CD8-positive, alpha-beta memory T cell (primary cell): ENCODE results near the gene JDP2. TPM values are rescaled to one million over a fixed set of nuclear protein-coding genes. Genes with fewer than 3 reads are reported as not detected.
A peak's percentile ranks its signal among the peaks of the same experiment; 100 is the strongest.

Source experiments
- CTCF ChIA-PET: fragments of 350-600 bp; sonication (Branson Sonifier 250); formaldehyde crosslinking; loops from one replicate; lab custom pipeline; 2021; ENCODE audit warnings: antibody characterized with exemption; lab: Charles Lee
- POLR2A ChIA-PET: fragments of 350-600 bp; sonication (Branson Sonifier 250); formaldehyde crosslinking; loops from one replicate; lab custom pipeline; 2021; ENCODE audit warnings: antibody characterized with exemption; lab: Charles Lee
- DNase-seq, 5 donors: peaks; one replicate each; pipeline versions ENCODE4 v3.0.0 to v3.0.0-alpha.2; 2020 to 2022; ENCODE audit warnings: mixed read lengths in 1 of 5
- H3K27ac ChIP-seq: one replicate; pipeline ENCODE4 v1.7.0; 2013; ENCODE audit warnings: low read depth, mild to moderate bottlenecking, low read length, moderate library complexity
- H3K27me3 ChIP-seq: 2 replicates; pipeline ENCODE4 v1.7.0; 2013; ENCODE audit warnings: low read length, mild to moderate bottlenecking; ENCODE audit not compliant: insufficient read depth, poor library complexity, severe bottlenecking
- H3K36me3 ChIP-seq: 2 replicates; pipeline ENCODE4 v1.7.0; 2013; ENCODE audit warnings: mild to moderate bottlenecking, low read length, moderate library complexity; ENCODE audit not compliant: insufficient read depth
- H3K4me1 ChIP-seq: 2 replicates; pipeline ENCODE4 v1.7.0; 2013; ENCODE audit warnings: mild to moderate bottlenecking, low read length, moderate library complexity; ENCODE audit not compliant: insufficient read depth
- H3K4me3 ChIP-seq: 2 replicates; pipeline ENCODE4 v1.7.0; 2013; ENCODE audit warnings: mild to moderate bottlenecking, low read length
- H3K9me3 ChIP-seq: 2 replicates; pipeline ENCODE4 v1.7.0; 2013; ENCODE audit warnings: mild to moderate bottlenecking, low read length
- H3K27ac Mint-ChIP-seq, 8 donors: one replicate each; pipeline ENCODE4 v1.8.0; 2020 to 2021; ENCODE audit warnings: mixed read lengths in 8 of 8, mild to moderate bottlenecking in 6 of 8, inconsistent platforms in 3 of 8, moderate library complexity in 3 of 8
- H3K27me3 Mint-ChIP-seq, 2 donors: one replicate each; pipeline ENCODE4 v1.8.0; 2020 to 2021; ENCODE audit warnings: mixed read lengths in 2 of 2, mild to moderate bottlenecking in 1 of 2, moderate library complexity in 1 of 2
- H3K36me3 Mint-ChIP-seq, 3 donors: one replicate each; pipeline ENCODE4 v1.8.0; 2020 to 2021; ENCODE audit warnings: mixed read lengths in 3 of 3, inconsistent platforms in 1 of 3, mild to moderate bottlenecking in 1 of 3
- H3K4me1 Mint-ChIP-seq, 3 donors: one replicate each; pipeline ENCODE4 v1.8.0; 2020 to 2021; ENCODE audit warnings: mixed read lengths in 3 of 3, inconsistent platforms in 1 of 3, mild to moderate bottlenecking in 1 of 3
- H3K4me3 Mint-ChIP-seq, 7 donors: one replicate each; pipeline ENCODE4 v1.8.0; 2020 to 2021; ENCODE audit warnings: mixed read lengths in 7 of 7, mild to moderate bottlenecking in 6 of 7, moderate library complexity in 4 of 7, inconsistent platforms in 2 of 7
- H3K9me3 Mint-ChIP-seq, 5 donors: one replicate each; pipeline ENCODE4 v1.8.0; 2020 to 2022; ENCODE audit warnings: mixed read lengths in 5 of 5, mild to moderate bottlenecking in 3 of 5, moderate library complexity in 2 of 5, inconsistent platforms in 1 of 5
- polyA plus RNA-seq: library from polyadenylated mRNA; unstranded; fragments of 300-500 nt; fragmentation: Illumina TruSeq; gene quantifications from one replicate; pipeline ENCODE4 v1.2.3, GENCODE V29; 2021
- total RNA-seq, 2 experiments: library from RNA; stranded (reverse); gene quantifications; one replicate each; pipeline ENCODE4 v1.2.3, GENCODE V29; 2021

Gene JDP2
- total and polyA plus RNA-seq, 3 experiments from 2014 or later = 0.24 to 0.53 TPM; not detected in 1

GRCh38 chr14:75519826-75520728 is 92.3 kb downstream of the JDP2 start:
- no peak overlapping the region for H3K27ac ChIP-seq
- H3K36me3 ChIP-seq = no peaks in the 10 kb centered on the region
- Mint-ChIP-seq H3K4me1 (peaks cover 59 to 81% (median 77%) of the 10 kb centered on the region in 3 donors), H3K27ac (peak overlapping the region in 5 of 8 donors; percentile 23 to 98 (median 93)), H3K36me3 (peaks cover 0 to 18% (median 4%) of the 10 kb centered on the region in 3 donors), H3K9me3 (no peaks in the 10 kb centered on the region), H3K4me3 (peak overlapping the region in 1 of 7 donors; percentile 38), H3K27me3 (no peaks in the 10 kb centered on the region)
- no peaks in the 10 kb centered on the region for H3K9me3 ChIP-seq
- H3K4me3 ChIP-seq = no peak overlapping the region
- no peaks in the 10 kb centered on the region for H3K27me3 ChIP-seq
- DNase-seq = no peak
- POLR2A ChIA-PET = no interaction called here
- peaks cover 54% of the 10 kb centered on the region for H3K4me1 ChIP-seq
- CTCF ChIA-PET = interaction anchor here (1.1 to 7.0 kb wide), 7 partner anchors 28 to 58 kb away, joined by 3 to 43 read pairs (median 4); no protein-coding TSS in a partner anchor

GRCh38 chr14:75520852-75521251 is 93.0 kb downstream of the JDP2 start:
- Mint-ChIP-seq H3K27me3 (no peaks in the 10 kb centered on the region), H3K4me1 (peaks cover 59 to 81% (median 77%) of the 10 kb centered on the region in 3 donors), H3K27ac (peak overlapping the region; percentile 93 to 99 (median 97)), H3K36me3 (peaks cover 0 to 19% (median 5%) of the 10 kb centered on the region in 3 donors), H3K4me3 (peak overlapping the region in 5 of 7 donors; percentile 23 to 100 (median 96)), H3K9me3 (no peaks in the 10 kb centered on the region)
- DNase-seq = no peak
- POLR2A ChIA-PET = interaction anchor here (0.9 to 3.2 kb wide), 2 partner anchors 12 to 19 kb away, joined by 3 to 13 read pairs; no protein-coding TSS in a partner anchor
- peaks cover 53% of the 10 kb centered on the region for H3K4me1 ChIP-seq
- no peaks in the 10 kb centered on the region for H3K27me3 ChIP-seq
- no peak overlapping the region for H3K27ac ChIP-seq
- CTCF ChIA-PET = interaction anchor here (1.0 to 2.1 kb wide), 5 partner anchors 8 to 57 kb away, joined by 4 to 8 read pairs (median 5); no protein-coding TSS in a partner anchor
- no peaks in the 10 kb centered on the region for H3K9me3 ChIP-seq
- H3K36me3 ChIP-seq = no peaks in the 10 kb centered on the region
- peak overlapping the region; percentile 11 for H3K4me3 ChIP-seq

GRCh38 chr14:75521415-75522199 is 93.8 kb downstream of the JDP2 start:
- H3K27me3 Mint-ChIP-seq = no peaks in the 10 kb centered on the region
- H3K4me3 ChIP-seq = peak overlapping the region; percentile 91

GRCh38 chr14:75522224-75522982 is 94.6 kb downstream of the JDP2 start, which contains the start of gene BATF:
Gene BATF (plus strand): TSS chr14:75522469. CDS start chr14:75522683, 214 bp downstream.
- Histone ChIP-seq H3K9me3 (no peaks in the 10 kb centered on the region), H3K27me3 (no peaks in the 10 kb centered on the region), H3K4me1 (peaks cover 60% of the 10 kb centered on the region), H3K4me3 (peak within 1 kb of the TSS; percentile 91), H3K27ac (peak within 1 kb of the TSS; percentile 66), H3K36me3 (no peaks in the 10 kb centered on the region)
- Mint-ChIP-seq H3K27ac (peak within 1 kb of the TSS; percentile 93 to 99 (median 97)), H3K9me3 (no peaks in the 10 kb centered on the region), H3K36me3 (peaks cover 4 to 32% (median 14%) of the 10 kb centered on the region in 3 donors), H3K4me3 (peak within 1 kb of the TSS; percentile 96 to 100 (median 99)), H3K4me1 (peaks cover 65 to 82% (median 77%) of the 10 kb centered on the region in 3 donors), H3K27me3 (no peaks in the 10 kb centered on the region)
- POLR2A ChIA-PET = interaction anchor here (0.6 to 3.2 kb wide), 6 partner anchors 9 to 759 kb away, joined by 3 to 13 read pairs (median 6); no protein-coding TSS in a partner anchor
- DNase-seq = peak; percentile 52 to 84 (median 72)
- CTCF ChIA-PET = interaction anchor here (0.8 to 3.9 kb wide), 11 partner anchors 8 to 55 kb away, joined by 3 to 19 read pairs (median 5); no protein-coding TSS in a partner anchor

More at GRCh38 chr14:75521415-75522199, 93.8 kb downstream of the JDP2 start:
- Histone ChIP-seq H3K9me3 (no peaks in the 10 kb centered on the region), H3K27ac (peak overlapping the region; percentile 66), H3K4me1 (peaks cover 55% of the 10 kb centered on the region), H3K36me3 (no peaks in the 10 kb centered on the region), H3K27me3 (no peaks in the 10 kb centered on the region)
- Mint-ChIP-seq H3K4me1 (peaks cover 61 to 81% (median 77%) of the 10 kb centered on the region in 3 donors), H3K27ac (peak overlapping the region; percentile 93 to 99 (median 97)), H3K9me3 (no peaks in the 10 kb centered on the region), H3K4me3 (peak overlapping the region; percentile 96 to 100 (median 99)), H3K36me3 (peaks cover 4 to 26% (median 9%) of the 10 kb centered on the region in 3 donors)
- POLR2A ChIA-PET = interaction anchor here (0.9 to 3.2 kb wide), 5 partner anchors 8 to 45 kb away, joined by 3 to 13 read pairs (median 6); no protein-coding TSS in a partner anchor
- CTCF ChIA-PET = interaction anchor here (0.9 to 2.1 kb wide), 5 partner anchors 9 to 40 kb away, joined by 4 to 8 read pairs (median 5); no protein-coding TSS in a partner anchor
- no peak for DNase-seq

- ChIA-PET POLR2A (interaction anchor here (0.6 to 3.2 kb wide), 5 partner anchors 9 to 759 kb away, joined by 3 to 13 read pairs (median 5); no protein-coding TSS in a partner anchor), CTCF (interaction anchor here (0.8 to 3.9 kb wide), 8 partner anchors 8 to 54 kb away, joined by 3 to 19 read pairs (median 4); no protein-coding TSS in a partner anchor)
- no peaks in the 10 kb centered on the region for H3K9me3 Mint-ChIP-seq
- peak overlapping the region; percentile 91 for H3K4me3 ChIP-seq
- no peaks in the 10 kb centered on the region for H3K27me3 Mint-ChIP-seq
- H3K36me3 ChIP-seq = no peaks in the 10 kb centered on the region
- H3K4me1 Mint-ChIP-seq = peaks cover 70 to 87% (median 82%) of the 10 kb centered on the region in 3 donors
- peak overlapping the region; percentile 66 for H3K27ac ChIP-seq
- H3K27ac Mint-ChIP-seq = peak overlapping the region; percentile 93 to 99 (median 97)
- H3K9me3 ChIP-seq = no peaks in the 10 kb centered on the region
- DNase-seq = no peak
- H3K36me3 Mint-ChIP-seq = peaks cover 4 to 38% (median 19%) of the 10 kb centered on the region in 3 donors
- peak overlapping the region; percentile 96 to 100 (median 99) for H3K4me3 Mint-ChIP-seq
- H3K4me1 ChIP-seq = peaks cover 66% of the 10 kb centered on the region
- no peaks in the 10 kb centered on the region for H3K27me3 ChIP-seq
Measured at GRCh38 chr14:75522983-75523318, 95.1 kb downstream of the JDP2 start.
